Measurements from ENCODE around the gene TGFBR2. TPM values are rescaled to one million over a fixed set of nuclear protein-coding genes. Genes with fewer than 3 reads are reported as not detected.

Gene TGFBR2
- total RNA-seq, 4 donors from 2014 or later = 95.3 to 255 (median 211) TPM

- H3K27ac ChIP-seq = no peak overlapping the region
- intact Hi-C loops (cut with DNase I; ENCODE audit: low total_unique reads) = no loop called here
- no peak overlapping the region for H3K4me3 ChIP-seq
- H3K27me3 ChIP-seq = no peaks in the 10 kb centered on the region
- H3K4me1 ChIP-seq = no peaks in the 10 kb centered on the region
- DNase-seq = no peak
- no peaks in the 10 kb centered on the region for H3K9me3 ChIP-seq
- H3K36me3 ChIP-seq = no peaks in the 10 kb centered on the region
- TF ChIP-seq POLR2A (IDR thresholded peaks at IDR 0.05) = no peak
- no peak for TF ChIP-seq CTCF (IDR thresholded peaks at IDR 0.05)
These were observed 123.1 kb downstream of the TGFBR2 start for GRCh38 chr3:30729512-30729911.

- H3K36me3 ChIP-seq = no peaks in the 10 kb centered on the region
- intact Hi-C loops (cut with DNase I; ENCODE audit: low total_unique reads) = no loop called here
- no peak for DNase-seq
- H3K27me3 ChIP-seq = no peaks in the 10 kb centered on the region
- TF ChIP-seq CTCF (IDR thresholded peaks at IDR 0.05) (no peak), POLR2A (IDR thresholded peaks at IDR 0.05) (no peak)
- H3K4me1 ChIP-seq = no peaks in the 10 kb centered on the region
- H3K27ac ChIP-seq = no peak overlapping the region
- H3K9me3 ChIP-seq = no peaks in the 10 kb centered on the region
- H3K4me3 ChIP-seq = no peak overlapping the region
These were observed 123.5 kb downstream of the TGFBR2 start for GRCh38 chr3:30729936-30730335.

GRCh38 chr3:30730967-30731366, 124.6 kb downstream of the TGFBR2 start:
- Histone ChIP-seq H3K4me1 (no peaks in the 10 kb centered on the region), H3K9me3 (no peaks in the 10 kb centered on the region), H3K27me3 (no peaks in the 10 kb centered on the region), H3K4me3 (no peak overlapping the region), H3K27ac (no peak overlapping the region), H3K36me3 (no peaks in the 10 kb centered on the region)
- TF ChIP-seq CTCF (IDR thresholded peaks at IDR 0.05) (no peak), POLR2A (IDR thresholded peaks at IDR 0.05) (no peak)
- intact Hi-C loops (cut with DNase I; ENCODE audit: low total_unique reads) = no loop called here
- DNase-seq = no peak

GRCh38 chr3:30733209-30733608, 126.8 kb downstream of the TGFBR2 start:
- Histone ChIP-seq H3K4me3 (no peak overlapping the region), H3K36me3 (no peaks in the 10 kb centered on the region), H3K4me1 (no peaks in the 10 kb centered on the region), H3K27me3 (no peaks in the 10 kb centered on the region), H3K9me3 (no peaks in the 10 kb centered on the region), H3K27ac (no peak overlapping the region)
- TF ChIP-seq CTCF (IDR thresholded peaks at IDR 0.05) (no peak), POLR2A (IDR thresholded peaks at IDR 0.05) (no peak)
- intact Hi-C loops (cut with DNase I; ENCODE audit: low total_unique reads) = no loop called here
- no peak for DNase-seq

- H3K27ac ChIP-seq = no peak overlapping the region
- DNase-seq = no peak
- H3K4me3 ChIP-seq = no peak overlapping the region
- H3K4me1 ChIP-seq = no peaks in the 10 kb centered on the region
- H3K36me3 ChIP-seq = no peaks in the 10 kb centered on the region
- H3K9me3 ChIP-seq = no peaks in the 10 kb centered on the region
- no peaks in the 10 kb centered on the region for H3K27me3 ChIP-seq
- no peak for TF ChIP-seq POLR2A (IDR thresholded peaks at IDR 0.05)
- no peak for TF ChIP-seq CTCF (IDR thresholded peaks at IDR 0.05)
- intact Hi-C loops (cut with DNase I; ENCODE audit: low total_unique reads) = no loop called here
These were observed 127.3 kb downstream of the TGFBR2 start for GRCh38 chr3:30733696-30734095.

Measured in uterus (tissue), 4 donors.